ENCODE results near the gene POLA1.

POLA1 gene

GRCh38 chrX:25012793-25013631 lies 319.3 kb downstream of the POLA1 start:
- no peak for TF ChIP-seq EGR1 (IDR thresholded peaks at IDR 0.05)
- TF ChIP-seq USF1 (IDR thresholded peaks at IDR 0.05) = no peak
- TF ChIP-seq TAF1 (IDR thresholded peaks at IDR 0.05; ENCODE audit: low read depth) = no peak
- no peak for TF ChIP-seq ZBTB7A (IDR thresholded peaks at IDR 0.05; ENCODE audit: low read depth)
- TF ChIP-seq YY1 (IDR thresholded peaks at IDR 0.05; ENCODE audit: low read depth) = no peak
- TF ChIP-seq RAD21 (IDR thresholded peaks at IDR 0.05; ENCODE audit: low read depth) = no peak
- TF ChIP-seq MAX (IDR thresholded peaks at IDR 0.05) = no peak
- no peak for TF ChIP-seq TCF12 (IDR thresholded peaks at IDR 0.05; ENCODE audit: low read depth)
- no peak for TF ChIP-seq EP300 (IDR thresholded peaks at IDR 0.05; ENCODE audit: borderline replicate concordance)
- TF ChIP-seq NFIC (IDR thresholded peaks at IDR 0.05) = no peak
- no peak for TF ChIP-seq FOXM1 (IDR thresholded peaks at IDR 0.05; ENCODE audit: borderline replicate concordance, low read depth)
- no peak for TF ChIP-seq CEBPB (IDR thresholded peaks at IDR 0.05)

GRCh38 chrX:25013632-25014365 lies 320.1 kb downstream of the POLA1 start:
- TF ChIP-seq ZBTB7A (IDR thresholded peaks at IDR 0.05; ENCODE audit: low read depth) = no peak
- no peak for TF ChIP-seq MAX (IDR thresholded peaks at IDR 0.05)
- no peak for TF ChIP-seq NFIC (IDR thresholded peaks at IDR 0.05)
- TF ChIP-seq USF1 (IDR thresholded peaks at IDR 0.05) = no peak
- TF ChIP-seq YY1 (IDR thresholded peaks at IDR 0.05; ENCODE audit: low read depth) = no peak
- TF ChIP-seq TCF12 (IDR thresholded peaks at IDR 0.05; ENCODE audit: low read depth) = no peak
- TF ChIP-seq TEAD4 (IDR thresholded peaks at IDR 0.05) = no peak
- TF ChIP-seq CREB1 (IDR thresholded peaks at IDR 0.05; ENCODE audit: low read depth) = no peak
- no peak for TF ChIP-seq CEBPB (IDR thresholded peaks at IDR 0.05)
- no peak for TF ChIP-seq EP300 (IDR thresholded peaks at IDR 0.05; ENCODE audit: borderline replicate concordance)
- no peak for TF ChIP-seq REST (IDR thresholded peaks at IDR 0.05; ENCODE audit: low read depth)
- no peak for TF ChIP-seq EGR1 (IDR thresholded peaks at IDR 0.05)
- TF ChIP-seq FOXM1 (IDR thresholded peaks at IDR 0.05; ENCODE audit: borderline replicate concordance, low read depth) = no peak
- no peak for TF ChIP-seq TAF1 (IDR thresholded peaks at IDR 0.05; ENCODE audit: low read depth)
- no peak for TF ChIP-seq RAD21 (IDR thresholded peaks at IDR 0.05; ENCODE audit: low read depth)

- TF ChIP-seq EGR1 (IDR thresholded peaks at IDR 0.05) = no peak
- TF ChIP-seq FOXM1 (IDR thresholded peaks at IDR 0.05; ENCODE audit: borderline replicate concordance, low read depth) = no peak
- TF ChIP-seq YY1 (IDR thresholded peaks at IDR 0.05; ENCODE audit: low read depth) = no peak
- no peak for TF ChIP-seq TCF12 (IDR thresholded peaks at IDR 0.05; ENCODE audit: low read depth)
- TF ChIP-seq CEBPB (IDR thresholded peaks at IDR 0.05) = no peak
- no peak for TF ChIP-seq RAD21 (IDR thresholded peaks at IDR 0.05; ENCODE audit: low read depth)
- no peak for TF ChIP-seq MAX (IDR thresholded peaks at IDR 0.05)
- no peak for TF ChIP-seq REST (IDR thresholded peaks at IDR 0.05; ENCODE audit: low read depth)
- TF ChIP-seq ZBTB7A (IDR thresholded peaks at IDR 0.05; ENCODE audit: low read depth) = no peak
- no peak for TF ChIP-seq TEAD4 (IDR thresholded peaks at IDR 0.05)
- no peak for TF ChIP-seq EP300 (IDR thresholded peaks at IDR 0.05; ENCODE audit: borderline replicate concordance)
- no peak for TF ChIP-seq NFIC (IDR thresholded peaks at IDR 0.05)
- TF ChIP-seq TAF1 (IDR thresholded peaks at IDR 0.05; ENCODE audit: low read depth) = no peak
- no peak for TF ChIP-seq USF1 (IDR thresholded peaks at IDR 0.05)
- TF ChIP-seq CREB1 (IDR thresholded peaks at IDR 0.05; ENCODE audit: low read depth) = no peak
Measured at GRCh38 chrX:25014366-25014838, 320.7 kb downstream of the POLA1 start.

All from Ishikawa (cell line).